Vagina (tissue), 2 donors: ENCODE measurements around the gene FRG2.
"Not testable (repeated sequence)": the region's sequence is repeated elsewhere in the genome, so short reads cannot be mapped to it uniquely, and the experiment has no call there.

ENCODE experiments used
- POLR2A ChIP-seq, 2 donors: fragments of 450-650 bp; IDR thresholded peaks; one replicate each; pipeline ENCODE4 v1.6.1; 2017; ENCODE audit warnings: antibody characterized with exemption in 2 of 2, mild to moderate bottlenecking in 2 of 2, moderate library complexity in 2 of 2
- TF ChIP-seq, protein P1 (sequence below), 3 experiments: fragments of 450-650 bp in 2 of 3; fragments of 200-600 bp in 1 of 3; sonication (generic) in 1 of 3; IDR thresholded peaks; one replicate each; pipeline ENCODE4 v1.5.1; 2017 to 2019; ENCODE audit warnings: antibody characterized with exemption in 3 of 3, mild to moderate bottlenecking in 2 of 3, moderate library complexity in 2 of 3

DNA sequence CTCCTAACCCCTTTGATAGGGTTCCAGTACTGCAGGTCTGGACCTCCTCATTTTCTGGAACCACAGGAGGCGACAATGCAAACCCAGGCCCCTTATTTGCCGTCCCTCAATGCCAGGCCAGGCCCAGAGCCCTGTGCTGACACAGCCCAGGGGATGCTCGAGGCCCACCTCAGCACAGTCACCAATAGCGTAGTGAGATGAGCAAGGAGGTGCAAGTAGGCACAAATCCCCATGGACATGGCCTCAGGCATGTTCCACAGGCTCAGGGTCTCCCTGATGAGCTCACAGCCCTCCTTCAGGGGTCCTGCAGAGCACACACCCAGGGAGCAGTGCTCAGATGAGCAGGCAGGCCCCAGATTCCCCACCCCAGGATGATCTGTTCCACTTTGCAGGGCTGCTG, 31.9 kb upstream of the FRG2 start:
- not testable (repeated sequence) for TF ChIP-seq POLR2A (IDR thresholded peaks at IDR 0.05)
- TF ChIP-seq, protein P1, sequence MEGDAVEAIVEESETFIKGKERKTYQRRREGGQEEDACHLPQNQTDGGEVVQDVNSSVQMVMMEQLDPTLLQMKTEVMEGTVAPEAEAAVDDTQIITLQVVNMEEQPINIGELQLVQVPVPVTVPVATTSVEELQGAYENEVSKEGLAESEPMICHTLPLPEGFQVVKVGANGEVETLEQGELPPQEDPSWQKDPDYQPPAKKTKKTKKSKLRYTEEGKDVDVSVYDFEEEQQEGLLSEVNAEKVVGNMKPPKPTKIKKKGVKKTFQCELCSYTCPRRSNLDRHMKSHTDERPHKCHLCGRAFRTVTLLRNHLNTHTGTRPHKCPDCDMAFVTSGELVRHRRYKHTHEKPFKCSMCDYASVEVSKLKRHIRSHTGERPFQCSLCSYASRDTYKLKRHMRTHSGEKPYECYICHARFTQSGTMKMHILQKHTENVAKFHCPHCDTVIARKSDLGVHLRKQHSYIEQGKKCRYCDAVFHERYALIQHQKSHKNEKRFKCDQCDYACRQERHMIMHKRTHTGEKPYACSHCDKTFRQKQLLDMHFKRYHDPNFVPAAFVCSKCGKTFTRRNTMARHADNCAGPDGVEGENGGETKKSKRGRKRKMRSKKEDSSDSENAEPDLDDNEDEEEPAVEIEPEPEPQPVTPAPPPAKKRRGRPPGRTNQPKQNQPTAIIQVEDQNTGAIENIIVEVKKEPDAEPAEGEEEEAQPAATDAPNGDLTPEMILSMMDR (IDR thresholded peaks at IDR 0.05): not testable (repeated sequence)
